Caco-2 (cell line): ENCODE data around the gene LRRC73. TPM values are rescaled to one million over a fixed set of nuclear protein-coding genes. Genes with fewer than 3 reads are reported as not detected.

Source experiments
- BruUV-seq: library from RNA; stranded (reverse); fragments of 400-500 nt; replicated peaks from 2 replicates; lab custom pipeline; 2021; lab: Mats Ljungman, UMichigan
- CTCF ChIA-PET: fragments of 300-600 bp; sonication (Branson Sonifier 250); formaldehyde crosslinking; loops from one replicate; lab custom pipeline; 2022; ENCODE audit warnings: antibody characterized with exemption; lab: Charles Lee
- POLR2A ChIA-PET: fragments of 300-600 bp; sonication (Branson Sonifier 250); formaldehyde crosslinking; loops from one replicate; lab custom pipeline; 2022; ENCODE audit warnings: antibody characterized with exemption; lab: Charles Lee
- DNase-seq, 2 experiments: peaks; one replicate each; pipeline versions ENCODE4 v3.0.0 to v3.0.0-alpha.2; 2020 to 2022
- H3K27me3 ChIP-seq: replicated peaks from 2 replicates; pipeline ENCODE4 v1.6.0; 2011; ENCODE audit warnings: low read length; ENCODE audit not compliant: control insufficient read depth, insufficient read depth
- H3K36me3 ChIP-seq: 2 replicates; pipeline ENCODE4 v1.5.1; 2011; ENCODE audit warnings: low read length; ENCODE audit not compliant: control insufficient read depth, insufficient read depth
- H3K4me1 ChIP-seq: fragments of 250-450 bp; sonication (Bioruptor Pico); 2 replicates; pipeline ENCODE4 v1.5.1; 2020; ENCODE audit warnings: mild to moderate bottlenecking
- H3K4me3 ChIP-seq: 2 replicates; pipeline ENCODE4 v1.5.1; 2011; ENCODE audit warnings: low read depth, mild to moderate bottlenecking, control low read depth, low read length
- H3K9me3 ChIP-seq: fragments of 250-450 bp; sonication (Bioruptor Pico); 2 replicates; pipeline ENCODE4 v1.5.1; 2020; ENCODE audit warnings: mild to moderate bottlenecking, moderate library complexity
- H3K27ac Mint-ChIP-seq: one replicate; pipeline ENCODE4 v1.8.0; 2022; ENCODE audit warnings: mixed read lengths; ENCODE audit not compliant: unreplicated experiment
- H3K27me3 Mint-ChIP-seq: one replicate; pipeline ENCODE4 v1.8.0; 2022; ENCODE audit warnings: mixed read lengths; ENCODE audit not compliant: insufficient read depth, unreplicated experiment
- H3K36me3 Mint-ChIP-seq: one replicate; pipeline ENCODE4 v1.8.0; 2022; ENCODE audit warnings: mild to moderate bottlenecking, mixed read lengths; ENCODE audit not compliant: insufficient read depth, unreplicated experiment
- H3K4me1 Mint-ChIP-seq: one replicate; pipeline ENCODE4 v1.8.0; 2022; ENCODE audit warnings: low read depth, mixed read lengths; ENCODE audit not compliant: unreplicated experiment
- H3K4me3 Mint-ChIP-seq: one replicate; pipeline ENCODE4 v1.8.0; 2022; ENCODE audit warnings: mild to moderate bottlenecking, moderate library complexity, mixed read lengths; ENCODE audit not compliant: unreplicated experiment
- H3K9me3 Mint-ChIP-seq: one replicate; pipeline ENCODE4 v1.8.0; 2022; ENCODE audit warnings: mixed read lengths; ENCODE audit not compliant: unreplicated experiment
- intact Hi-C: fragments of 100-400 bp; cut with micrococcal nuclease; formaldehyde crosslinking; loops from one replicate; pipeline ENCODE4 v1.10.0; 2022; ENCODE audit not compliant: unreplicated experiment
- total RNA-seq: library from RNA; stranded (reverse); gene quantifications from 2 replicates; pipeline ENCODE4 v1.2.3, GENCODE V29; 2022
- TF ChIP-seq, protein P1 (sequence below), 2 experiments: fragments of 200-600 bp in 1 of 2; IDR thresholded peaks; 1 replicate in 1 of 2; 2 replicates in 1 of 2; pipeline versions ENCODE4 v1.5.1 to v1.8.0; 2011 to 2022; ENCODE audit warnings: antibody characterized with exemption in 1 of 2, control low read depth in 1 of 2, inconsistent platforms in 1 of 2, low read depth in 1 of 2, low read length in 1 of 2, mild to moderate bottlenecking in 1 of 2, moderate library complexity in 1 of 2; ENCODE audit not compliant: insufficient read depth in 1 of 2, severe bottlenecking in 1 of 2, unreplicated experiment in 1 of 2

Gene LRRC73
- total RNA-seq, 1 experiment from 2014 or later = 0.14 TPM

DNA sequence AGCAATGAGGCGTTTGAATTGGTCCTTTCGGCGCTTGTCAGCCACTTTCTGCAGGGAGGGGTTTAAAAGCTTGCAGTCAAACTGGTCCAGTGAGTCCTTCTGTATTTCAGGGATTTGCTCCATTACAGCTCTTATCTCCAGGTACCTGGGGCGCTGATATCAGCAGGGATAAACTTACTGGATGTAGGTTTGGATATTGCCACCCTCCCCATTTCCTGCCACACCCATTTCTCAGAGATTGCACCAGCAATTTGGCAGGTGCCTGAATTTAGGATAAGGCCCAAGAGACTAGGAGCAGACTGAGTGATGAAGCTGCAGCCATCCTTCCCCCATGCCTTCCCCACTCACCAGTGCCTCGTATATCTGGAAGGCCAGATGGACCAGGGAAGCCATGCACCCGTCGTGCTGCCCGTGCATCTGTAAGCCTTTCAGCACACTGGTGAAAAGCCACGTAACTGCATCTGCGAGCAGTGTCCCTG lies 14.4 kb upstream of the LRRC73 start:
- no peaks in the 10 kb centered on the region for H3K9me3 ChIP-seq
- Mint-ChIP-seq H3K4me3 (no peak overlapping the region), H3K4me1 (peaks cover 9% of the 10 kb centered on the region), H3K36me3 (peaks cover 72% of the 10 kb centered on the region), H3K27ac (no peak overlapping the region), H3K27me3 (no peaks in the 10 kb centered on the region), H3K9me3 (no peaks in the 10 kb centered on the region)
- TF ChIP-seq, protein P1, sequence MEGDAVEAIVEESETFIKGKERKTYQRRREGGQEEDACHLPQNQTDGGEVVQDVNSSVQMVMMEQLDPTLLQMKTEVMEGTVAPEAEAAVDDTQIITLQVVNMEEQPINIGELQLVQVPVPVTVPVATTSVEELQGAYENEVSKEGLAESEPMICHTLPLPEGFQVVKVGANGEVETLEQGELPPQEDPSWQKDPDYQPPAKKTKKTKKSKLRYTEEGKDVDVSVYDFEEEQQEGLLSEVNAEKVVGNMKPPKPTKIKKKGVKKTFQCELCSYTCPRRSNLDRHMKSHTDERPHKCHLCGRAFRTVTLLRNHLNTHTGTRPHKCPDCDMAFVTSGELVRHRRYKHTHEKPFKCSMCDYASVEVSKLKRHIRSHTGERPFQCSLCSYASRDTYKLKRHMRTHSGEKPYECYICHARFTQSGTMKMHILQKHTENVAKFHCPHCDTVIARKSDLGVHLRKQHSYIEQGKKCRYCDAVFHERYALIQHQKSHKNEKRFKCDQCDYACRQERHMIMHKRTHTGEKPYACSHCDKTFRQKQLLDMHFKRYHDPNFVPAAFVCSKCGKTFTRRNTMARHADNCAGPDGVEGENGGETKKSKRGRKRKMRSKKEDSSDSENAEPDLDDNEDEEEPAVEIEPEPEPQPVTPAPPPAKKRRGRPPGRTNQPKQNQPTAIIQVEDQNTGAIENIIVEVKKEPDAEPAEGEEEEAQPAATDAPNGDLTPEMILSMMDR (IDR thresholded peaks at IDR 0.05; ENCODE audit: insufficient read depth in 1 of 2, low read depth in 1 of 2, low read length in 1 of 2, severe bottlenecking in 1 of 2, unreplicated experiment in 1 of 2) = no peak
- H3K4me1 ChIP-seq = peaks cover 10% of the 10 kb centered on the region
- DNase-seq = peak in 1 of 2 experiments; percentile 46
- no peaks in the 10 kb centered on the region for H3K27me3 ChIP-seq
- intact Hi-C loops = no loop called here
- CTCF ChIA-PET = no interaction called here
- no TSS peak for BruUV-seq
- POLR2A ChIA-PET = no interaction called here
- H3K36me3 ChIP-seq = peaks cover 5% of the 10 kb centered on the region
- no peak overlapping the region for H3K4me3 ChIP-seq

DNA sequence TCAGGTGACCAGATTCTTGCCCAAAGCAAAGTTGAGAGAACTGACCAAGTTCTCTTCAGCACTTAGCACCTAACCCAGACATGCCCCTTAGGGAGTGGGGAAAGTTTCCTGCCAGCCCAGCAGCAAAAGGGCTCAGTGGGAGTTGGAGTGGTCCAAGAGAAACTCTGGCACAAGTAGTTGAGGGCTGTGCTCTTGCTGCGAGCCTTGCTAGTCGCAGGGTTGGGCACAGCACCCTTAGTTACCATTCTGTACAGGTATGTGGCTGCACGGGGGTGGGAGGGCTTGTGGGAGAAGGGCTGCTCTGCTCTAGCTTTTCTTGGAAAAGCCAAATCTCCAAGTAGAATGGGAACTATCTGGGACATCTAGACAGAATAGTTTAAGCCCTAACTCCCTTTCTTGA lies 13.1 kb upstream of the LRRC73 start:
- H3K4me3 Mint-ChIP-seq = no peak overlapping the region
- CTCF ChIA-PET = no interaction called here
- peaks cover 12% of the 10 kb centered on the region for H3K4me1 ChIP-seq
- H3K27me3 Mint-ChIP-seq = no peaks in the 10 kb centered on the region
- POLR2A ChIA-PET = no interaction called here
- no peak for DNase-seq
- intact Hi-C loops = no loop called here
- H3K27ac Mint-ChIP-seq = no peak overlapping the region
- TF ChIP-seq, protein P1 (IDR thresholded peaks at IDR 0.05; ENCODE audit: insufficient read depth in 1 of 2, low read depth in 1 of 2, low read length in 1 of 2, severe bottlenecking in 1 of 2, unreplicated experiment in 1 of 2) = no peak
- no peaks in the 10 kb centered on the region for H3K9me3 Mint-ChIP-seq
- peaks cover 60% of the 10 kb centered on the region for H3K36me3 Mint-ChIP-seq
- BruUV-seq = no TSS peak
- peaks cover 9% of the 10 kb centered on the region for H3K4me1 Mint-ChIP-seq
- peaks cover 5% of the 10 kb centered on the region for H3K36me3 ChIP-seq
- no peaks in the 10 kb centered on the region for H3K9me3 ChIP-seq
- no peak overlapping the region for H3K4me3 ChIP-seq
- no peaks in the 10 kb centered on the region for H3K27me3 ChIP-seq

DNA sequence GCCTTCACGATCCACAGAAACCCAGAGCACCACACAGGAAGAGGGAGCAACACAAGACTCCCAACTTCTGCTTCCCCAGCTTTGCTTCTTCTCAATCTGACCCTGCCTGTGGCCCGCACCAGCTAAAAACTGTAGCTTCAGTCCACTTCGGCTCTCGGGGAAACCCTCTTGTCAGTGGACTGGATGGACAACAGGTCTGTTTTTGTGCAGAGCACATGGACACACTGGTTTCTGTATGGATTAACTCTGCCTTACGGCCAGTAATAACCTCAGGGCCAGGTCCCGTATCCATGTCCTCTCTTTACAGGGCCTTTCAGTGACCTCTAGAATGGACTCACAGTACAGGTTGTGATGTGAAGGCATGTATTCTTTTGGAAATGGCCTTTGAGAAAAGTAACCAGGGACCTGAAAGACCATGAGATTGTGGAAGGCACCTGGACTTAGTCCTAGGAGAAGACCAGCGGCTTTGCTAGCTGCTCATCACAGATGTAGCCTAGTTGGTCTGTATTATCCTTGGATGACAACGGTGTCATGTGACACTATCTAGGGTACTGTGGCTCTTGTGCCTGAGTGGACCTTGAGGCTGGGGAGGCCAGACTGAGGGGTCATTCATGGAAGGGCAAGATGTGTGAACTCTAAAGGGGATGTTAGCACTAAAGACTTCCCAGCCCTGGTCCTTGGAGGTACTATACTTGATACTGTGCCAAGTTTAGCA lies 12.6 kb upstream of the LRRC73 start:
- Histone ChIP-seq H3K27me3 (no peaks in the 10 kb centered on the region), H3K36me3 (peaks cover 5% of the 10 kb centered on the region), H3K4me3 (no peak overlapping the region), H3K4me1 (peaks cover 17% of the 10 kb centered on the region), H3K9me3 (no peaks in the 10 kb centered on the region)
- no peak for DNase-seq
- TF ChIP-seq, protein P1 (IDR thresholded peaks at IDR 0.05; ENCODE audit: insufficient read depth in 1 of 2, low read depth in 1 of 2, low read length in 1 of 2, severe bottlenecking in 1 of 2, unreplicated experiment in 1 of 2) = no peak
- Mint-ChIP-seq H3K27me3 (no peaks in the 10 kb centered on the region), H3K36me3 (peaks cover 55% of the 10 kb centered on the region), H3K9me3 (no peaks in the 10 kb centered on the region), H3K27ac (no peak overlapping the region), H3K4me3 (no peak overlapping the region), H3K4me1 (peaks cover 9% of the 10 kb centered on the region)
- intact Hi-C loops = no loop called here
- ChIA-PET CTCF (no interaction called here), POLR2A (no interaction called here)
- TSS peak; percentile 29 for BruUV-seq
